HG03139 (cell line): Measurements from ENCODE around the gene DPYSL4.

Experiments used
- ATAC-seq: cut with Tn5 transposase; IDR thresholded peaks from one replicate; pipeline ENCODE4 v1.9.1; 2021; ENCODE audit not compliant: unreplicated experiment

Gene DPYSL4

GRCh38 chr10:132239126-132240031 is 52.6 kb downstream of the DPYSL4 start:
- ATAC-seq = no peak

- ATAC-seq = no peak
Measured at GRCh38 chr10:132240156-132240555, 53.4 kb downstream of the DPYSL4 start.

GRCh38 chr10:132240581-132240980 is 53.8 kb downstream of the DPYSL4 start:
- no peak for ATAC-seq

- no peak for ATAC-seq
Measured at GRCh38 chr10:132241086-132241485, 54.3 kb downstream of the DPYSL4 start.

- no peak for ATAC-seq
Measured at GRCh38 chr10:132241496-132241895, 54.7 kb downstream of the DPYSL4 start.

- ATAC-seq = no peak
Measured at GRCh38 chr10:132242103-132242840, 55.5 kb downstream of the DPYSL4 start.

GRCh38 chr10:132243141-132243540 is 56.4 kb downstream of the DPYSL4 start:
- ATAC-seq = no peak

GRCh38 chr10:132243626-132244025 is 56.9 kb downstream of the DPYSL4 start:
- no peak for ATAC-seq

- no peak for ATAC-seq
Measured at GRCh38 chr10:132245056-132245455, 58.3 kb downstream of the DPYSL4 start.

- no peak for ATAC-seq
Measured at GRCh38 chr10:132246296-132246695, 59.5 kb downstream of the DPYSL4 start.

- ATAC-seq = no peak
Measured at GRCh38 chr10:132247943-132248342, 61.2 kb downstream of the DPYSL4 start.

- ATAC-seq = no peak
Measured at GRCh38 chr10:132248455-132249225, 61.9 kb downstream of the DPYSL4 start.

GRCh38 chr10:132249226-132249724 is 62.5 kb downstream of the DPYSL4 start:
- no peak for ATAC-seq

GRCh38 chr10:132249824-132250375 is 63.2 kb downstream of the DPYSL4 start:
- no peak for ATAC-seq

- ATAC-seq = no peak
Measured at GRCh38 chr10:132250481-132251475, 64.0 kb downstream of the DPYSL4 start.

GRCh38 chr10:132251928-132252327 is 65.2 kb downstream of the DPYSL4 start:
- no peak for ATAC-seq

- ATAC-seq = no peak
Measured at GRCh38 chr10:132252412-132252811, 65.7 kb downstream of the DPYSL4 start.

GRCh38 chr10:132253092-132253687 is 66.4 kb downstream of the DPYSL4 start:
- ATAC-seq = no peak

- ATAC-seq = no peak
Measured at GRCh38 chr10:132254841-132255240, 68.1 kb downstream of the DPYSL4 start.
